Endodermal cell (in vitro differentiated cells): ENCODE measurements around the gene MSMB. TPM values are rescaled to one million over a fixed set of nuclear protein-coding genes. Genes with fewer than 3 reads are reported as not detected.
A peak's percentile ranks its signal among the peaks of the same experiment; 100 is the strongest.

Experiments used
- DNase-seq: peaks from one replicate; pipeline ENCODE4 v3.0.0-alpha.2; 2017
- H3K27ac ChIP-seq: 2 replicates; pipeline ENCODE4 v1.5.1; 2013; ENCODE audit warnings: mild to moderate bottlenecking, low read depth, low read length, moderate library complexity
- H3K27me3 ChIP-seq: 2 replicates; pipeline ENCODE4 v1.6.1; 2013; ENCODE audit warnings: mild to moderate bottlenecking, low read length, moderate library complexity; ENCODE audit not compliant: insufficient read depth, control insufficient read depth, poor library complexity, severe bottlenecking
- H3K36me3 ChIP-seq: 2 replicates; pipeline ENCODE4 v1.7.0; 2013; ENCODE audit warnings: mild to moderate bottlenecking, low read length, moderate library complexity; ENCODE audit not compliant: control insufficient read depth, insufficient read depth
- H3K4me1 ChIP-seq: one replicate; pipeline ENCODE4 v1.7.0; 2013; ENCODE audit warnings: low read length; ENCODE audit not compliant: control insufficient read depth, insufficient read depth
- H3K4me3 ChIP-seq: 2 replicates; pipeline ENCODE4 v1.5.1; 2013; ENCODE audit warnings: mild to moderate bottlenecking, low read length, moderate library complexity
- H3K9ac ChIP-seq: 2 replicates; pipeline ENCODE4 v1.6.1; 2013; ENCODE audit warnings: mild to moderate bottlenecking, low read length, moderate library complexity; ENCODE audit not compliant: poor library complexity, severe bottlenecking; ENCODE audit errors: extremely low read depth
- H3K9me3 ChIP-seq: 2 replicates; pipeline ENCODE4 v1.6.1; 2013; ENCODE audit warnings: mild to moderate bottlenecking, low read length, moderate library complexity; ENCODE audit not compliant: control insufficient read depth
- H3K27ac Mint-ChIP-seq: 2 replicates; pipeline ENCODE4 v1.8.0; 2020; ENCODE audit warnings: mixed read lengths
- H3K27me3 Mint-ChIP-seq: 2 replicates; pipeline ENCODE4 v1.8.0; 2021; ENCODE audit warnings: mild to moderate bottlenecking, mixed read lengths; ENCODE audit not compliant: insufficient read depth
- H3K36me3 Mint-ChIP-seq: 2 replicates; pipeline ENCODE4 v1.8.0; 2020; ENCODE audit warnings: low read depth, mixed read lengths
- H3K4me1 Mint-ChIP-seq: 2 replicates; pipeline ENCODE4 v1.8.0; 2020; ENCODE audit warnings: mixed read lengths
- H3K4me3 Mint-ChIP-seq: 2 replicates; pipeline ENCODE4 v1.8.0; 2020; ENCODE audit warnings: mild to moderate bottlenecking, moderate library complexity, mixed read lengths
- H3K9me3 Mint-ChIP-seq: 2 replicates; pipeline ENCODE4 v1.8.0; 2020; ENCODE audit warnings: mild to moderate bottlenecking, mixed read lengths
- CTCF ChIP-seq: fragments of 200-600 bp; sonication (generic); conservative IDR thresholded peaks from 2 replicates; pipeline ENCODE4 v1.5.0; 2021; ENCODE audit warnings: antibody characterized with exemption, mild to moderate bottlenecking
- WGBS, 2 experiments: methylation state at CpG; one replicate each; pipeline versions ENCODE4 v1.1.5 to v1.1.7; 2013; ENCODE audit warnings: missing lambda C conversion rate in 2 of 2, mixed read lengths in 1 of 2; ENCODE audit not compliant: insufficient coverage in 1 of 2, insufficient read length in 1 of 2; 5-methylcytosine and 5-hydroxymethylcytosine counted together
- total RNA-seq, 2 donors: library from RNA; stranded (reverse); fragmentation: NEBNext Ultra II Directional in 1 of 2; extraction: Animal tissue kit (Norgen Biotek cat#: 25700) in 1 of 2; gene quantifications; 2 replicates in 1 of 2; 3 replicates in 1 of 2; pipeline ENCODE4 v1.2.1, GENCODE V29; 2021

MSMB gene
- total RNA-seq, 2 donors from 2014 or later = 2.4 to 2.9 TPM

- Histone ChIP-seq H3K36me3 (no peaks in the 10 kb centered on the region), H3K27ac (no peak overlapping the region), H3K27me3 (no peaks in the 10 kb centered on the region), H3K9ac (no peak overlapping the region), H3K4me1 (no peaks in the 10 kb centered on the region), H3K9me3 (peaks cover 18% of the 10 kb centered on the region), H3K4me3 (peak overlapping the region; percentile 38)
- no peak for DNase-seq
- Mint-ChIP-seq H3K9me3 (peaks cover 21% of the 10 kb centered on the region), H3K4me1 (peaks cover 26% of the 10 kb centered on the region), H3K27ac (peak overlapping the region; percentile 78), H3K27me3 (peaks cover 20% of the 10 kb centered on the region), H3K4me3 (no peak overlapping the region), H3K36me3 (peaks cover 2% of the 10 kb centered on the region)
- 97 to 100% methylated on average over 1 to 2 of the region's 2 CpGs for WGBS, 2 experiments
- no peak for TF ChIP-seq CTCF
Measured at GRCh38 chr10:46068905-46069304, 22.8 kb upstream of the MSMB start.

- Histone ChIP-seq H3K4me1 (no peaks in the 10 kb centered on the region), H3K27me3 (no peaks in the 10 kb centered on the region), H3K36me3 (no peaks in the 10 kb centered on the region), H3K27ac (no peak overlapping the region), H3K9me3 (peaks cover 12% of the 10 kb centered on the region), H3K4me3 (peak overlapping the region; percentile 38), H3K9ac (no peak overlapping the region)
- Mint-ChIP-seq H3K4me1 (peaks cover 26% of the 10 kb centered on the region), H3K4me3 (no peak overlapping the region), H3K27ac (peak overlapping the region; percentile 78), H3K36me3 (peaks cover 2% of the 10 kb centered on the region), H3K27me3 (peaks cover 20% of the 10 kb centered on the region), H3K9me3 (peaks cover 15% of the 10 kb centered on the region)
- WGBS, 2 experiments = 75% methylated on average over 1 of the region's 1 CpG; no CpG with 5 or more reads in 1 of the 2 experiments
- TF ChIP-seq CTCF = no peak
- DNase-seq = peak; percentile 75
Measured at GRCh38 chr10:46068117-46068516, 22.0 kb upstream of the MSMB start.

- Histone ChIP-seq H3K4me3 (no peak overlapping the region), H3K9me3 (peaks cover 12% of the 10 kb centered on the region), H3K27ac (no peak overlapping the region), H3K36me3 (no peaks in the 10 kb centered on the region), H3K27me3 (no peaks in the 10 kb centered on the region), H3K4me1 (no peaks in the 10 kb centered on the region), H3K9ac (no peak overlapping the region)
- peaks cover 10% of the 10 kb centered on the region for H3K27me3 Mint-ChIP-seq
- H3K36me3 Mint-ChIP-seq = peaks cover 2% of the 10 kb centered on the region
- DNase-seq = peak; percentile 26
- peaks cover 15% of the 10 kb centered on the region for H3K4me1 Mint-ChIP-seq
- TF ChIP-seq CTCF = no peak
- H3K9me3 Mint-ChIP-seq = peaks cover 11% of the 10 kb centered on the region
- 92 to 100% methylated on average over 1 of the region's 1 CpG for WGBS, 2 experiments
- H3K27ac Mint-ChIP-seq = no peak overlapping the region
- H3K4me3 Mint-ChIP-seq = no peak overlapping the region
Measured at GRCh38 chr10:46064269-46064817, 18.3 kb upstream of the MSMB start.
